Measurements from ENCODE around the gene RANBP1. TPM values are rescaled to one million over a fixed set of nuclear protein-coding genes. Genes with fewer than 3 reads are reported as not detected.
"Not testable (repeated sequence)": the region's sequence is repeated elsewhere in the genome, so short reads cannot be mapped to it uniquely, and the experiment has no call there.

The RANBP1 gene
- total RNA-seq, 1 donor from 2014 or later = 42.7 TPM

DNA sequence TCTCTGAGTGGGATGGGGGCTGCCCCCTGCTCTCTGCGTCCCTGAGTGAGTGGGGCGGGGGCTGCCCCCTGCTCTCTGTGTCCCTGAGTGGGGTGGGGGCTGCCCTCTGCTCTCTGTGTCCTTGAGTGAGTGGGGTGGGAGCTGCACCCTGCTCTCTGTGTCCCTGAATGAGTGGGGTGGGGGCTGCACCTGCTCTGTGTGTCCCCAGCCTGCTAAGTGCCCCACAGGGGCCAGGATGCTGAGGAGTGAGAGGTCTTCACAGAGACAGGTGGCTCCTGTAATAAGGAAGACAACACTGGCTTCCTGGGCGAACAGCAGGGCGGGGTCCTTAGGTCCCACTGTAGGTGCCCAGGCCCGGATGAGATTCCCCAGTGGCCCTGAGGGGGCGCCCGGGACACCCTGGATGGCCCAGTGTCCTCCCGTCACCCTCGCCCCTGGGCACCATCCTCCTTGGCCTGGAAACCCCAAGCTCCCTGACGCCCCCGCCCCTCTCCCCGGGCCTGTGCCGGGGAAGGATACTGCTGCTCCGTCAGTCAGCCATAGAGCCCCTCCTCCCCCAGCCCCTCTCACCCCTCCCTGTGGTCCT lies 38.8 kb downstream of the RANBP1 start:
- no peak for ATAC-seq
- intact Hi-C loops (cut with DNase I) = no loop called here
- DNase-seq (ENCODE audit: missing footprints) = no peak

DNA sequence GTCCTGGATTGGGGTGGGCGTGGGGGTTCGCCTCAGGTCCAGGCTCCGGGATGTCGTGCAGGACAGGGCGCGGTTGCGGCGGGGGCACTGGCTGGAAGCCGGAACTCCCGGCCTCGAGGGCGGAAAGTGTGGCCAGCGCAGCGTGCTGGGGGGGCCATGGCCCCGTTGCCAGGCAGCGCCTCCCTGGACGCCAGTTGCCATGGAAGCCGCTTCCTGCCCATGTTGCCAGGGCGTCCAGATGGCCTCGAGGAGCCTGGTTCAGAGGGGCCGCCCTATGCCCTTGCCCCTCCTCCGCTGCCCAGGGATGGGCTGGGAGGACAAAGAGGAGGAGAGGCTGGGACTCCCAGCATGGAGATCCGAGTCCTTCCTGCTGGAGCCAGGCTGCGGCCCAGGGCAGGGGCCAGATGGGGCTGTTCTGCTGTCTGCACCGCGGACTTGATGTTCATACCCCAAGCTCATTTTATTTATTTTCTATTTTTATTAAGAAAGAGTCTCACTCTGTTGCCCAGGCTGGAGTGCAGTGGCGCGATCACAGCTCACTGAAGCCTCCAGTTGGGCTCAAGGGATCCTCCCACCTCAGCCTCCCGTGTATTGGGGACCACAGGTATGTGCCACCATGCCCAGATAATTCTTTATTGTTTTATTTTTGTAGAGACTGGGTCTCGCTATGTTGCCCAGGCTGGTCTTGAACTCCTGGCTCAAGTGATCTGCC lies 39.6 kb downstream of the RANBP1 start:
- no peak for DNase-seq (ENCODE audit: missing footprints)
- no peak for ATAC-seq
- intact Hi-C loops (cut with DNase I) = no loop called here

DNA sequence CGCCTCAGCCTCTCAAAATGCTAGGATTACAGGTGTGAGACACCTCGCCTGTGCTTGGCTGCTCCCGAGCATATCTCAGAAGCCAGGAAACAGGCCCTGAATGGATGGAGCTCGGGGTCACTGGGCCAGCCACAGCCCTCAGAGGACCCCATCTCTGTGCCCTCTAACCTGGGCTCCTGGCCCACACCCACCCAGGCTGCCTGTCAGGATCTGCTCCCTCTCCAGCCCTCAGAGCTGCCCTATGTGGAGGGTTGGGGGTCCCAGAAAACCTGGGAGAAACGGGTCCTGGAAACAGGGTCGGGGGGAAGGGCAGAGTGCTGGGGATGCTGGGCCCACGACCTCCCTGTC lies 40.1 kb downstream of the RANBP1 start:
- intact Hi-C loops (cut with DNase I) = no loop called here
- ATAC-seq = no peak

DNA sequence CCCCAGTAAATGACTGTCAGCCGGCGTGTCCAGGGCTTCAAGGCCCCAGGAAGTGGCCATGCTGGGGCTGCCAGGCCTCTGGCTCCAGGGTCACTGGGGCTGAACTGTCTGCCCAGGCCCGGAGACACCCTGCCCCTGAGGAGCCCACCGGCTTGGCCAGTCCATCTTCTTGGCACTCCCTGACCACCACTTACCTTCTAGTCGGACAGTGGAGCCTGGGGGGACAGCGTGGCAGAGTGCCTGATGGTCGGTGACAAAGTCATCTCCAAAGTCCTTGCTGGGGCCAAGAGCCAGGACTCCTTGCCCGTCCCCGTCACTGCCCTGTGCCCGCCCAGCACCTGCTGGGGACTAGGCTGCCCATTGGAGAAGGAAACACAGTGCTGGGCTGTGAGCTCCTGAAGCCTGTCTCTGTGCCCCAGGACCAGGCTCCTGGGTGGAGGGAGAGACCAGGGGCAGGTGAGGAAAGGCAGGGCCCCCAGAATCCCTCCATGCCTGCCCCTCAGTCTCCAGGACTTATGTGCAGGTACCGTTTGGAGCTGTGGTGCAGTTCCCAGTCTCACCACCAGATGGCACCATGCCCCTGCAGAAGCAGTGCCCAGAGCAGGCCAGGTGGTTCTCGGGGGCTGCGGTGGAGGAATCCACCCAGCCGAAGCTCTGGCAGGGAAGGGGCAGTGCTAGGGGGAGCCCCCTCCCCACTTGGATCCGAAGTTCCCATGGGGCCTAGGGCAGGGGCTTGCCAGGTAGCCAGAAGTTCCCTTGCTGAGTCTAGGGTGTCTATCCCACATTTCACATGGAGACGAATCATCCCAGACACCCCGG lies 40.9 kb downstream of the RANBP1 start:
- intact Hi-C loops (cut with DNase I) = loop anchor here (1.0 kb wide), 2 partner anchors 111 to 128 kb away; partner anchors contain the start of gene RTN4R
- DNase-seq (ENCODE audit: missing footprints) = peak; percentile 86
- ATAC-seq = peak; percentile 60

More for the DNA sequence above, 40.1 kb downstream of the RANBP1 start:
- no peak for DNase-seq (ENCODE audit: missing footprints)

DNA sequence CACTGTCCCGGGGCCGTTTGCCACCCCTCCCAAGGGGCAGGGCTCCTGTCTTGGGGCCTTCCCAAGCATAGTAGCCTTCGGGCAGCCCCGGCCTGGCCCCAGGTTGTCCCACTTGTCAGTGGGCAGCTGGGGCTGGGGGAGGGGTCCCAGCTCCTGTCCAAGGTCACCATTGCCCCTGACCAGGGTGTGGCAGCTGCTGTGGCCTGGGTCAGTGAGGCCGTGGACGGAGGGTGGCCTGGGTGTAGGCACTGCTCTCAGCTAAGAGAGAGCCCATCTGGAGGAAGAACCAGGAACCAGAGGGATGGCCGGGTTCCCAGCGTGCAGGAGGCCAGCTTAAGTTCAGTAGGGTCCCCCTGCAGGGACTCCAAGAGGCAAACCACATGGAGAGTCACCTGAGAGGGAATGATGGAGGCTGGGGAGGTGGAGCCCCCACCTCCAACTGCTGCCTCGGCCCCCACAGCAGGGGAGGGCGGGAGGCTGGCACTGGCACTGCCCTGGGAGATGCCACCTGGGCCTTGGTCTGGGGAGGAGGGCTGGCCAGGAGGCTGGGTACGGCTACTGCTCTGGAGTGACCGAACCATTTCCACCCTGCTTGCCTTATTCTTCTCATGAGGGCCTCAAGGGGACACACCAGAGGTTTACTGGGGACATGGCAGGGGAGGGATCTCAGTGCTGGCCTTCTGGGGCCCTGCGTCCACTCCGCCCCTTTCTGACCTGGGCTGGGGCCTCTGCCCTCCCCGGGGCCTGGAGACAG lies 41.7 kb downstream of the RANBP1 start:
- ATAC-seq = no peak
- intact Hi-C loops (cut with DNase I) = loop anchor here (1.0 kb wide), 2 partner anchors 111 to 128 kb away; partner anchors contain the start of gene RTN4R

DNA sequence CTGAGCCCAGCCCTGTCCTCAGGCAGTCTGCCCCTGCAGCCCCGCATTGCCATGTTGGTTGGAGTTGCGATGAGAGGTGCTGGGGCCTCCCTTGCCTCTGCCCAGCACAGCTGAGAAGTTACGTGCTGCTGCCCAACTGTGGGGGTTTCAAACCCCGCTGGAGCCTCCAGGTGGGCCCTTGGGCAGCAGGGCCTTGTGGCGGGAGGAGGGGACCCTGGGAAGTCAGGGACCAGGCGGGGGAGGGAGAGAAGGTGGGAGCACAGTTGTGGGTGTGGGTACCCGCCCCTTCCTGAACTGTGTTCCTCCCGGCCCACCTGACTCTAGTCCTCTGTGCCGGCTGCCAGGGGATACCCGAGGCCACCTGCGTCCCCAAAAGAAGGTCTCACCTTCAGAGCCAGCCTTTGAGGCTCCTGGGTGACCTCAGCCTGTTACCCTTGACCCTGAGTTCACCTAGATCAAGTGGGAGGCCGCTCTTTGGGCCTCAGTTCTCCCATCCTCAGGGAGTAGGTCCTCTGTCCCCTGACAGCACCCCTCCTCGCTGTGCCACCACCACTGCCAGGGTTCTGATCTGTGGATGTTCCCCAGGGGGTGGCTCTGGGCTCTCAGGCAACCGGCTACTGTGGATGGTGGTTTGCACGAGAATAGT lies 42.6 kb downstream of the RANBP1 start:
- no peak for ATAC-seq
- no peak for DNase-seq (ENCODE audit: missing footprints)
- intact Hi-C loops (cut with DNase I) = no loop called here

More for the DNA sequence above, 41.7 kb downstream of the RANBP1 start:
- DNase-seq (ENCODE audit: missing footprints) = no peak

DNA sequence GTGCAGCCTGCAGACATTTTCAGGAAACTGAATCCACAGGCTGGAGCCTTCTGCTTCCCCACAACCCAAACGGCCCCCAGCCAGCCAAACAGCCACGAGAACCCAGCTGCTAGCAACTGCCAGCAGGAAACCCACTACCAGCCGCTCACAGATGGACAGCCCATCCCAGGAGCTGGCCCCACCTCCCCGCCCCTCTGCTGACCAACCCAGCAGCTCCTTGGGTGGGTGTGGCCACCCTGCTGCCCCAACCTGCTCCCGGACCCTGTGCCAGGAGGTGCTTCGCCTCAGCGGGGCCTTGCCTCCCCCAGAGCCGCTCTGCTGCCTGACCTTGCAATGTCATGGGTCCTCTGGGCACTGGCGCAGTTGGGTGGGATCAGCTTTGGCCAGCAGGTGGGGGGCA lies 43.2 kb downstream of the RANBP1 start:
- DNase-seq (ENCODE audit: missing footprints) (no peak), ATAC-seq (no peak)
- intact Hi-C loops (cut with DNase I) = no loop called here

DNA sequence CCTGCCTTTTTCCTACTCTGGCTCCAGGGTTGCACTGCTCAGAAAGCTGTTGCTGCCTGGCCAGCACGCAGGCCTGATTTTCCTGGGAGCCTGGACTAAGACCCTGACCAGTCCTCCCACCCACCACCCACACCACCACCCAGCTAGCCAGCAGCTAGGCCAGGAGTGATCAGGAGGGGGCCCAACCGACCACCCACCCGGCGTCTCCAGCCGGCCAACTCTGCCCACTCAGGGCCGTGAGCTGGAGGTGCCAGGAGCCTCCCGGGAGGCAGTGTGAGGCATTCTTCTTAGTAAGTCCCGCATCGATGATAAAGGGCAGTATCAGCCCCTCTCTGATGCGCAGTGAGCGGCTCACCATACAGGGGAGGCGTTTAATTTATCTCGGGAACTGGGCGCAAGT lies 43.6 kb downstream of the RANBP1 start:
- intact Hi-C loops (cut with DNase I) = not testable (repeated sequence)

DNA sequence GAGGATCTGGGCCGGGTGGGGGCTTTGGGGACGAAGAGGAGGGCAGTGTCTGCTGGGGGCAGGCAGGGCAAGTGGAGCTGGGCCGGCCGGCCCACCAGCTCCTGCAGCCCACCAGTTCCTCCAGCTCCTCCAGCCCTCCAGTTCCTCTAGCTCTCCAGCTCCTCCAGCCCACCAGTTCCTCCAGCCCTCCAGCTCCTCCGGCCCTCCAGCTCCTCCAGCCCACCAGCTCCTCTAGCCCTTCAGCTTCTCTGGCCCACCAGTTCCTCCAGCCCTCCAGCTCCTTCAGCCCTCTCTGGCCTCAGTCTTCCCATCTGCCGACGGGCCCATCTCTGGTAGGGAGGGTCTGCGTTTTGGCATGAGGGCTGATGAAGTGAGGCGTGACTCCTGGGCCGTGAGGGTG lies 44.1 kb downstream of the RANBP1 start:
- intact Hi-C loops (cut with DNase I) = no loop called here
- DNase-seq (ENCODE audit: missing footprints) (no peak), ATAC-seq (no peak)

More for the DNA sequence above, 43.6 kb downstream of the RANBP1 start:
- DNase-seq (ENCODE audit: missing footprints); ATAC-seq: not testable (repeated sequence)

DNA sequence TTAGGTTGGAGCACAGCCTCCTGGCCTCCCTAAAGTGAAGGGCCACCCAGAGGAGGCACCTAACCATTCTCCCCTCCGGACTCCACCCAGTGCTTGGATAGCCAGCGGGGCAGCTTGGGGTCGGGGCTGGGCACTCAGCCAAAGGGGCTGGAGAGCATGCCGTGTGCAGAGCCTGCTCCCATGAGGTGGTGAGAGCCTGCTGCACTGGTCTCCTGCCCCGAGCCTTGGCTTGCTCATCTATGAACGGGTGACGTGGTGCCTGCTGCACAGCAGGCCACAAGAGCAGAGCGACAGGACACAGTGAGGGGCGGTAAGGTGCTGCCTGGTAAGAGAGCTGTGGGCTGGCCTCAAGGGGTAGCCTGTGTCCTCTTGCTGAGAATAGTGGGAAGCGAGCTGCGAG lies 49.0 kb downstream of the RANBP1 start:
- intact Hi-C loops (cut with DNase I) = no loop called here
- DNase-seq (ENCODE audit: missing footprints) = no peak
- no peak for ATAC-seq

DNA sequence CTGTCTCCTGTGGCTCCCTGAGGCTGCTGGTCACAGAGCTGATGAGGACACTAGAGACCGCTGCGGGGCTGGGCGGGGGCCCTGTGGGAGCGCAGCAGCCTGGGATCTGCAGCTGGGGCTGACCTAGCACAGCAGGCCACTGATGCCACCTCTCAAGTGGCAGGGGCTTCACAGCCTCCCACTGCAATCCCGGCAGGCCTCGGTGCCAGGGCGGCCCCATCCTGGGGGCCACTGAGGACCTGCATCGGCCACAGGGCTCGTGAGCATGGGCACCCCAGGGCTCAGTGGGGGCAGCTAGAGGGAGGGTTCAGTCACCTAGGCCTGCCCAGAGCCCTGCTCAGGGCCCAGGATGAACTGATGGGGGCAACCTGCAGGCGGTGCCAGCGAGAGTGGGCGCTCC lies 49.5 kb downstream of the RANBP1 start:
- intact Hi-C loops (cut with DNase I) = no loop called here
- ATAC-seq = no peak
- DNase-seq (ENCODE audit: missing footprints) = no peak

DNA sequence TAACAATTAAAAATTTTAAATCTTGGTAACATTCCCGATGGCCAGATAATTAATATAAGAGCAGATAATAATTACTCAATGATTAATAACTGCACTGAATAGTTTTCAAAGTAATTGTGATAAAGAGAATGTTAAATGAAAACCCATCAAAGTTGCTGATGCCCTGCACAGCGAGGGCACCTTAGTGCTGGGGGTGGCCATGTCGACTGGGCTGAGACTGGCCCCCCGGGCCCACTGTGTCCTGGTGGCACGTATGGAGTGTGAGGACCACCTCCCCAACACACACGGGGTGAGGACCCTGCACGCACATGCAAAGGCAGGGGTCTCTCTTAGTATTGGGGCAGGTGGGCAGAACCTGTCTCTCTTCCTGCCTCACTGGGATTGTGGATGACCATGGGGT lies 50.0 kb downstream of the RANBP1 start:
- DNase-seq (ENCODE audit: missing footprints) (no peak), ATAC-seq (no peak)
- intact Hi-C loops (cut with DNase I) = no loop called here

DNA sequence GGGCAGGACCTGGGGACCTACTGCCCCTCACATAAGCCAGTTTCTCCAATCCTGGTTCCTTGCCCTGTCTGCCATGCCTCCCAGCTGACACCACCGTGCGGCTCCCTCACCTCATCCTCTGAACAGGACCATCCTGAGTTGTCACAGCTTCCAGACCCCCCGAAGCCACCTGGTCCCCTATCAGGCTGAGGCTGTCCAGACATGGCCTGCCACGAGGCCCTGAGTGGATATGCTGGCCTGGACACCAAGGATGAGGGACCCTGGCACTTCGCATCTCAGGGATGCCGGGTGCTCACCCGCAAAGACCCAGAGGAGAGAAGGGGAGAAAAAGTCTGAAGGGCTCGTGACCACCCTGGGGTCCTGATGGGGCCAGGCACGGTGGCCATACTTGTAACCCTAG lies 50.8 kb downstream of the RANBP1 start:
- intact Hi-C loops (cut with DNase I) = no loop called here
- ATAC-seq (no peak), DNase-seq (ENCODE audit: missing footprints) (no peak)

DNA sequence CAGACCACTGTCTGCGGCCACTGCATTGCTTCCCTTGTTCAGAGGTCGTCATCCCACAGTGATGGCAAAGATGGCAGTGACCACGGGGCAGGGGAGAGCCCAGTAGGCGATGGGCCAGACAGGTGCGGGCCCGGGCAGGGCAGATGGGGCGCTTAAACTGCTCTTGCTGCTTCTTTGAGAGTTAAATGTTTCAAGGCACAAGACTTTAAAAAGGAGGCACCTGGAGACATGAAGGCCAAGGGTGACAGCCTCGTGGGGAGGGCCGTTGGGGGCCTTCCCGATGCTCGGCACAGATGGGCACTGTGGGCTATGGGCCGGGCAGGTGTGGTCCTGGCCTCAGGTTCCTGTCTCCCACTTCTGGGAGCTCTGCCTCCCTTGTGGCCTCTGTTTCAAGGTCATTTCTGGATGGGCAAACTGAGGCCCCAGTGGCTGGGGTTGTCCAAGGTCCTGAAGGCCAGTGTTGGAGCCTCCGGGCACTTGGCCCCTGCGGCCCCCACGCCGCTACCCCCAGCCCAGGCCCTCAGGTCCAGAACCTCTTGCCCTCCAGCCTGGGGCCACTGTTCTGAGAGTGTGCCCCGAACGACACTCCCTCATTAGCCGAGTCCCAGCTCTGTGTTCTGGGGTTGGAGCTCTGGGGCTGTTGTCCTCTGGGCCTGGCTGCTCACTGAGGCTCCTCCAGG lies 51.9 kb downstream of the RANBP1 start:
- ATAC-seq (no peak), DNase-seq (ENCODE audit: missing footprints) (no peak)
- intact Hi-C loops (cut with DNase I) = no loop called here

DNA sequence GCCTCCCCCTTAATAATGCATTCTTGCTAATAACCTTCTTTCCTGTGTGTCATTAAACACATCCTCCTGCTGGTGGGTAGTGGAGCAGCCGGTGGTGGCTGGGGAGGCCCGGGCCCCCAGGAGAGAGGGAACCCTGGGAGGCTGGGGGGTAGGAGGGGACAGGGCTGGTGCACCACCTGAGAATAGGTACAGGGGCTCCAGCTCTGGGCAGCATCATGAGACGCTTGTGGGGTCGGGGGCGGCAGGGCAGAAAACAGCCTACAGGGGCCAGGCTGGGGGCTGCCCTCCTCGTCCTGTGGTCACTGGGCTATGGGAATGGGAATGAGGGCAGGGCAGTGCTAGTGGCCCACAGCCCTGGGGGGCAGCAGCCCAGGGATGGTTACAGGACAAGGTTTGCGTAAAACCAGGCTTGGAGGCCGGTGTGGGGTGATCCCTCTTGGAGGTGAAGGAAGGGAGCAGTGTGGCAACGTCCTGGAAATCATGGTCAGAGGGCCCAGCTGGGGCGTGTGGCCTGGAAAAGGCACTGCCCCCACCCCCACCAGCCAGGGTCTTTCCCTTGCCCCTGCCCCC lies 53.4 kb downstream of the RANBP1 start:
- ATAC-seq (no peak), DNase-seq (ENCODE audit: missing footprints) (no peak)
- intact Hi-C loops (cut with DNase I) = no loop called here

DNA sequence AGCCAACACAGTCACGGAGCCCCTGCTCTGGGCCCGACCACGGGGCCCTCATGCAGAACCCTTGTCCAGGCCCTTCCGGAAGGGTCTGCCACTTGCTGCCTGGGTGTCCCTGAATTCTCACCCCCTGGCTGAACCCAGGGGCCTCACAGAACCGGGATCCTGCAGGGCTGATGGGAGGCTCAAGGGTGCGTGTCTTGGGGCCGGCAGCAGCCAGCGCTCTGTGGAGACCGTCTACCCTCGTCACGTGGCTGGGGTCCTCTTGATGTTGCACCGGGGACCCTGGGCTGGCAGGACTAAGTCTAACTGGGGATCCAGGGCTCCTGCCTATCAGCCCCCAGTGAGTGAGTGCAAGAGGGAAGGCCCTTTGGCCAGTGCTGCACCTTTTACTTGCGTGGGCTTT lies 54.3 kb downstream of the RANBP1 start:
- intact Hi-C loops (cut with DNase I) = no loop called here
- ATAC-seq (no peak), DNase-seq (ENCODE audit: missing footprints) (no peak)

DNA sequence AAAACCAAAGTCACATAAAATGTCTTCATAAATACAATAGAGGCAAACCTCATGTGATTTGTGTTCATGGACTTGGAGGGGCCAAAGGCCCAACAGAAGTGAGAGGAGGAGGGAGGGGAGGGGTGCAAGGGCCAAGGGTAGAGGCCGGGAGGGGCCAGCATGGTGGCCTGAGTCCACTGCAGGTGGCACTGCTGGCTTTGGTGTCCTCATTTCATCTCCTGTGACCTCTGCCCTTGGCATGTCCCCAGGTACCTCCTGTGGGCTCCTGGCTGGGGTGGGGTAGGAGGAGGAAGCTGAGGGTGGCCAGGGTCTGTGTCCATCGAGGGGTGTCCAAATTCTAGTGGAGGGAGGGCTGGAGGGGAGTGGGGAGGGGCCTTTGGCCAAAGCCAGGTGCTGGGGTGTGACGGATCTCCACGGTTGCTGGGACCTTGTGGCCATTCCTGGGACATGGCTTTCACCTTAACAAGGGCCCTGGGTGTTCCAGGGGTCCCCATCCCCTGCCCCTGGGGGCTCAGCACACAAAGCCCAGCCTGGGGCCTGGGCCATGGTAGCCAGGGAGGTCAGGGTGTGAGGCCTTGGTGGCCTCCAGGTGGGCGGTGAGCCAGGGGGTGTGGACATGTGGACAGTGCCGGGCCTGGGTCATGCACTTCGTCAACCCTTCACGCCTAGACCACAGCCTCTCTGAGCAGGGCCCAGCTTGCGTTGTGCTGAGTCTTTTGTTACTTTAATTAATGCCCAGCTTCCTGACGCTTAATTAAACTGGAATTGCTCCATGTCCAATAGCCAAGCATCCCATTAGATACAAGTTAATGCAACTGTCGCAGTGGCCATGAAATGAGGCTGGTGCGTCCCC lies 55.6 kb downstream of the RANBP1 start:
- no peak for DNase-seq (ENCODE audit: missing footprints)
- no peak for ATAC-seq
- intact Hi-C loops (cut with DNase I) = no loop called here
